HepG2 (cell line): ENCODE data around the gene LBX2. TPM values are rescaled to one million over a fixed set of nuclear protein-coding genes. Genes with fewer than 3 reads are reported as not detected.

ENCODE experiments used
- FOXJ3 ChIP-seq: sonication (generic); formaldehyde crosslinking; IDR thresholded peaks from 2 replicates; pipeline ENCODE4 v1.4.0; 2020; ENCODE audit warnings: missing genetic modification reagents, mild to moderate bottlenecking, borderline replicate concordance
- JDP2 ChIP-seq: sonication (generic); formaldehyde crosslinking; IDR thresholded peaks from 2 replicates; pipeline ENCODE4 v1.8.1; 2022; ENCODE audit warnings: missing genetic modification reagents, borderline replicate concordance
- PCBP1 ChIP-seq: fragments of 200-400 bp; formaldehyde crosslinking; IDR thresholded peaks from 2 replicates; pipeline ENCODE4 v1.6.1; 2017; ENCODE audit warnings: mild to moderate bottlenecking, low read depth, low read length, borderline replicate concordance
- PLRG1 ChIP-seq: fragments of 450-650 bp; conservative IDR thresholded peaks from 2 replicates; pipeline ENCODE4 v1.6.1; 2016
- RBAK ChIP-seq: sonication (generic); formaldehyde crosslinking; IDR thresholded peaks from 2 replicates; pipeline ENCODE4 v1.5.1; 2020; ENCODE audit warnings: mild to moderate bottlenecking, missing genetic modification reagents
- REPIN1 ChIP-seq: sonication (generic); formaldehyde crosslinking; IDR thresholded peaks from 2 replicates; pipeline ENCODE4 v1.8.0; 2022; ENCODE audit warnings: missing genetic modification reagents, low read depth, mild to moderate bottlenecking, borderline replicate concordance
- SKI ChIP-seq: fragments of 450-650 bp; IDR thresholded peaks from one replicate; pipeline ENCODE4 v1.6.1; 2018; ENCODE audit warnings: mild to moderate bottlenecking; ENCODE audit not compliant: partially characterized antibody
- SP4 ChIP-seq: sonication (generic); formaldehyde crosslinking; IDR thresholded peaks from 2 replicates; pipeline ENCODE4 v1.8.1; 2023; ENCODE audit warnings: mild to moderate bottlenecking, missing genetic modification reagents
- ZNF333 ChIP-seq: sonication (generic); formaldehyde crosslinking; IDR thresholded peaks from 2 replicates; pipeline ENCODE4 v1.4.0; 2020; ENCODE audit warnings: mild to moderate bottlenecking, missing genetic modification reagents, borderline replicate concordance
- ZNF383 ChIP-seq: sonication (generic); formaldehyde crosslinking; IDR thresholded peaks from 2 replicates; pipeline ENCODE4 v1.4.0; 2020; ENCODE audit warnings: missing genetic modification reagents, mild to moderate bottlenecking, borderline replicate concordance
- ZNF709 ChIP-seq: sonication (generic); formaldehyde crosslinking; IDR thresholded peaks from 2 replicates; pipeline ENCODE4 v1.5.0; 2020; ENCODE audit warnings: mild to moderate bottlenecking, missing genetic modification reagents
- ZNF768 ChIP-seq: sonication (generic); formaldehyde crosslinking; IDR thresholded peaks from 2 replicates; pipeline ENCODE4 v1.4.0; 2020; ENCODE audit warnings: missing genetic modification reagents
- polyA plus RNA-seq, 8 experiments: library from polyadenylated mRNA; depleted of rRNA in 3 of 8; stranded (reverse) in 7 of 8; unstranded in 1 of 8; fragments of >200 nt; fragmentation: Illumina TruSeq in 4 of 8; extraction: Trizol in 4 of 8; gene quantifications; 2 replicates each; pipeline versions ENCODE4 v1.2.1 to v1.2.3, GENCODE V29; 2011 to 2016; ENCODE audit warnings: low read depth in 4 of 8, missing spikeins in 1 of 8, mixed read lengths in 1 of 8; ENCODE audit not compliant: insufficient read depth in 1 of 8
- total RNA-seq, 5 experiments: library from RNA; depleted of rRNA; stranded (reverse); fragments of >200 nt; fragmentation: Illumina TruSeq; extraction: Trizol; gene quantifications; 2 replicates each; pipeline ENCODE4 v1.2.3, GENCODE V29; 2016; ENCODE audit warnings: low read depth in 1 of 5
- TF ChIP-seq, protein P1 (sequence below): sonication (generic); formaldehyde crosslinking; IDR thresholded peaks from 2 replicates; pipeline ENCODE4 v1.4.0; 2020; ENCODE audit warnings: mild to moderate bottlenecking, missing genetic modification reagents
- TF ChIP-seq, protein P2 (sequence below): sonication (generic); formaldehyde crosslinking; IDR thresholded peaks from 2 replicates; pipeline ENCODE4 v1.8.0; 2022; ENCODE audit warnings: mild to moderate bottlenecking, missing genetic modification reagents
- TF ChIP-seq, protein P3 (sequence below): sonication (generic); formaldehyde crosslinking; IDR thresholded peaks from 2 replicates; pipeline ENCODE4 v1.8.0; 2022; ENCODE audit warnings: missing genetic modification reagents, mild to moderate bottlenecking, inconsistent platforms, borderline replicate concordance
- TF ChIP-seq, protein P4 (sequence below): sonication (generic); formaldehyde crosslinking; IDR thresholded peaks from 2 replicates; pipeline ENCODE4 v1.5.0; 2020; ENCODE audit warnings: missing genetic modification reagents
- TF ChIP-seq, protein P5 (sequence below): sonication (generic); formaldehyde crosslinking; IDR thresholded peaks from 2 replicates; pipeline ENCODE4 v1.4.0; 2020; ENCODE audit warnings: missing genetic modification reagents
- TF ChIP-seq, protein P6 (sequence below): sonication (generic); formaldehyde crosslinking; IDR thresholded peaks from 2 replicates; pipeline ENCODE4 v1.4.0; 2020; ENCODE audit warnings: missing genetic modification reagents

Gene LBX2
- total and polyA plus RNA-seq, 2 of the 13 experiments (the other 11 are each of a cell fraction or from before 2014, with no cell fraction given) = 6.4 to 8.1 TPM

DNA sequence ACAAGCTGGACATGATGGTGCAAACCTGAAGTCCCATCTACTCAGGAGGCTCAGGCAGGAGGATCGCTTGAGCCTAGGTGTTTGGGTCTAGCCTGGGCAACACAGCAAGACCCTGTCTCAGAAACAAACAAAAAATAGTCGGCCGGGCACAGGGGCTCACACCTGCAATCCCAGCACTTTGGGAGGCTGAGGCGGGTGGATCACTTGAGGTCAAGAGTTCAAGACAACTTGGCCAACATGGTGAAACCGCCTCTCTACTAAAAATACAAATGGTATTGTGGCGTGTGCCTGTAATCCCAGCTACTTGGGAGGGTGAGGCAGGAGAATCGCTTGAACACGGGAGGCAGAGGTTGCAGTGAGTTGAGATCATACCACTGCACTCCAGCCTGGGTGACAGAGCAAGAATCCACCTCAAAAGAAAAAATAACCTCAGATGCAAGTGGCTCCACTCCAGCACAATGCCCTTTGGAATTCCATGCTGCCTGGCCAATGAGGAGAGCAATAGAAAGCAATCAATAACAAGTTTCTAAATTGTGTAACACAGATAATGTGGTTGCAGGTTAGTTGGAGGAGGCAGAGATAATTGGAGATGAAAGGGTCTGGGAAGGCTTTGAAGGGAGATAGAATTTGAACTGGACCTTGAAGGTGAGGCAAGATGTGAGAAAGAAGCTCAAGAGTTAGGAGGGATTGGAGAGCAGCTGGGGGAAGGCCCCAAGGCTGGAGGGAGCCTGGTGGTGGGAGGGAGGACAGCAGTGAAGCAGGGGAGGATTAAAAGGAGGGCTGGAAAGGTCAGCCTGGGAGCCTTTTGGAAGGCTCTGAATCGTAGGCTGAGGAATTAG is 10.5 kb downstream of the LBX2 start (continued):
- TF ChIP-seq, protein P1, sequence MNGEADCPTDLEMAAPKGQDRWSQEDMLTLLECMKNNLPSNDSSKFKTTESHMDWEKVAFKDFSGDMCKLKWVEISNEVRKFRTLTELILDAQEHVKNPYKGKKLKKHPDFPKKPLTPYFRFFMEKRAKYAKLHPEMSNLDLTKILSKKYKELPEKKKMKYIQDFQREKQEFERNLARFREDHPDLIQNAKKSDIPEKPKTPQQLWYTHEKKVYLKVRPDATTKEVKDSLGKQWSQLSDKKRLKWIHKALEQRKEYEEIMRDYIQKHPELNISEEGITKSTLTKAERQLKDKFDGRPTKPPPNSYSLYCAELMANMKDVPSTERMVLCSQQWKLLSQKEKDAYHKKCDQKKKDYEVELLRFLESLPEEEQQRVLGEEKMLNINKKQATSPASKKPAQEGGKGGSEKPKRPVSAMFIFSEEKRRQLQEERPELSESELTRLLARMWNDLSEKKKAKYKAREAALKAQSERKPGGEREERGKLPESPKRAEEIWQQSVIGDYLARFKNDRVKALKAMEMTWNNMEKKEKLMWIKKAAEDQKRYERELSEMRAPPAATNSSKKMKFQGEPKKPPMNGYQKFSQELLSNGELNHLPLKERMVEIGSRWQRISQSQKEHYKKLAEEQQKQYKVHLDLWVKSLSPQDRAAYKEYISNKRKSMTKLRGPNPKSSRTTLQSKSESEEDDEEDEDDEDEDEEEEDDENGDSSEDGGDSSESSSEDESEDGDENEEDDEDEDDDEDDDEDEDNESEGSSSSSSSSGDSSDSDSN (CRISPR knock-in tag) = peak; percentile 44; the same call in 1 of the 2 replicates
- TF ChIP-seq, protein P2, sequence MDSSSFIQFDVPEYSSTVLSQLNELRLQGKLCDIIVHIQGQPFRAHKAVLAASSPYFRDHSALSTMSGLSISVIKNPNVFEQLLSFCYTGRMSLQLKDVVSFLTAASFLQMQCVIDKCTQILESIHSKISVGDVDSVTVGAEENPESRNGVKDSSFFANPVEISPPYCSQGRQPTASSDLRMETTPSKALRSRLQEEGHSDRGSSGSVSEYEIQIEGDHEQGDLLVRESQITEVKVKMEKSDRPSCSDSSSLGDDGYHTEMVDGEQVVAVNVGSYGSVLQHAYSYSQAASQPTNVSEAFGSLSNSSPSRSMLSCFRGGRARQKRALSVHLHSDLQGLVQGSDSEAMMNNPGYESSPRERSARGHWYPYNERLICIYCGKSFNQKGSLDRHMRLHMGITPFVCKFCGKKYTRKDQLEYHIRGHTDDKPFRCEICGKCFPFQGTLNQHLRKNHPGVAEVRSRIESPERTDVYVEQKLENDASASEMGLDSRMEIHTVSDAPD (CRISPR knock-in tag) = peak; percentile 91; the same call in 1 of the 2 replicates
- TF ChIP-seq, protein P3, sequence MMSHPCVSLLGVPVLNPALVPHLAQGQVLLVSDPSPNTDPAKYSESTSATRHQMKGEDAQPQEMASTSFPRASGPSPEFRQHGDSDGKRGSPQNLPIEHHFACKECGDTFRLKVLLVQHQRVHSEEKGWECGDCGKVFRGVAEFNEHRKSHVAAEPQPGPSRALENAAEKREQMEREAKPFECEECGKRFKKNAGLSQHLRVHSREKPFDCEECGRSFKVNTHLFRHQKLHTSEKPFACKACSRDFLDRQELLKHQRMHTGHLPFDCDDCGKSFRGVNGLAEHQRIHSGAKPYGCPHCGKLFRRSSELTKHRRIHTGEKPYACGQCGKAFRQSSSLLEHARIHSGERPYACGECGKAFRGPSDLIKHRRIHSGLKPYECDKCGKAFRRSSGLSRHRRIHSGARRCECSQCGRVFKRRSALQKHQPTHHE (CRISPR knock-in tag) = no peak
- peak; percentile 81; the same call in 1 of the 2 replicates for TF ChIP-seq JDP2
- TF ChIP-seq, protein P4, sequence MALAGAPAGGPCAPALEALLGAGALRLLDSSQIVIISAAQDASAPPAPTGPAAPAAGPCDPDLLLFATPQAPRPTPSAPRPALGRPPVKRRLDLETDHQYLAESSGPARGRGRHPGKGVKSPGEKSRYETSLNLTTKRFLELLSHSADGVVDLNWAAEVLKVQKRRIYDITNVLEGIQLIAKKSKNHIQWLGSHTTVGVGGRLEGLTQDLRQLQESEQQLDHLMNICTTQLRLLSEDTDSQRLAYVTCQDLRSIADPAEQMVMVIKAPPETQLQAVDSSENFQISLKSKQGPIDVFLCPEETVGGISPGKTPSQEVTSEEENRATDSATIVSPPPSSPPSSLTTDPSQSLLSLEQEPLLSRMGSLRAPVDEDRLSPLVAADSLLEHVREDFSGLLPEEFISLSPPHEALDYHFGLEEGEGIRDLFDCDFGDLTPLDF (CRISPR knock-in tag) = no peak
- TF ChIP-seq, protein P5, sequence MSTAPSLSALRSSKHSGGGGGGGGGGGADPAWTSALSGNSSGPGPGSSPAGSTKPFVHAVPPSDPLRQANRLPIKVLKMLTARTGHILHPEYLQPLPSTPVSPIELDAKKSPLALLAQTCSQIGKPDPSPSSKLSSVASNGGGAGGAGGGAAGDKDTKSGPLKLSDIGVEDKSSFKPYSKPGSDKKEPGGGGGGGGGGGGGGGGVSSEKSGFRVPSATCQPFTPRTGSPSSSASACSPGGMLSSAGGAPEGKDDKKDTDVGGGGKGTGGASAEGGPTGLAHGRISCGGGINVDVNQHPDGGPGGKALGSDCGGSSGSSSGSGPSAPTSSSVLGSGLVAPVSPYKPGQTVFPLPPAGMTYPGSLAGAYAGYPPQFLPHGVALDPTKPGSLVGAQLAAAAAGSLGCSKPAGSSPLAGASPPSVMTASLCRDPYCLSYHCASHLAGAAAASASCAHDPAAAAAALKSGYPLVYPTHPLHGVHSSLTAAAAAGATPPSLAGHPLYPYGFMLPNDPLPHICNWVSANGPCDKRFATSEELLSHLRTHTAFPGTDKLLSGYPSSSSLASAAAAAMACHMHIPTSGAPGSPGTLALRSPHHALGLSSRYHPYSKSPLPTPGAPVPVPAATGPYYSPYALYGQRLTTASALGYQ (CRISPR knock-in tag) = no peak
- TF ChIP-seq ZNF333 (CRISPR knock-in tag) = no peak
- no peak for TF ChIP-seq ZNF768 (CRISPR knock-in tag)
- TF ChIP-seq ZNF383 (CRISPR knock-in tag) = no peak; the same call in 1 of the 2 replicates
- no peak for TF ChIP-seq PCBP1
- peak; percentile 72 for TF ChIP-seq SKI
- TF ChIP-seq, protein P6, sequence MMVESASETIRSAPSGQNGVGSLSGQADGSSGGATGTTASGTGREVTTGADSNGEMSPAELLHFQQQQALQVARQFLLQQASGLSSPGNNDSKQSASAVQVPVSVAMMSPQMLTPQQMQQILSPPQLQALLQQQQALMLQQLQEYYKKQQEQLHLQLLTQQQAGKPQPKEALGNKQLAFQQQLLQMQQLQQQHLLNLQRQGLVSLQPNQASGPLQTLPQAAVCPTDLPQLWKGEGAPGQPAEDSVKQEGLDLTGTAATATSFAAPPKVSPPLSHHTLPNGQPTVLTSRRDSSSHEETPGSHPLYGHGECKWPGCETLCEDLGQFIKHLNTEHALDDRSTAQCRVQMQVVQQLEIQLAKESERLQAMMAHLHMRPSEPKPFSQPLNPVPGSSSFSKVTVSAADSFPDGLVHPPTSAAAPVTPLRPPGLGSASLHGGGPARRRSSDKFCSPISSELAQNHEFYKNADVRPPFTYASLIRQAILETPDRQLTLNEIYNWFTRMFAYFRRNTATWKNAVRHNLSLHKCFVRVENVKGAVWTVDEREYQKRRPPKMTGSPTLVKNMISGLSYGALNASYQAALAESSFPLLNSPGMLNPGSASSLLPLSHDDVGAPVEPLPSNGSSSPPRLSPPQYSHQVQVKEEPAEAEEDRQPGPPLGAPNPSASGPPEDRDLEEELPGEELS (CRISPR knock-in tag) = peak; percentile 79
- peak; percentile 99 for TF ChIP-seq REPIN1 (CRISPR knock-in tag)
- TF ChIP-seq RBAK (CRISPR knock-in tag) = peak; percentile 18; the same call in 1 of the 2 replicates
- TF ChIP-seq PLRG1 = no peak
- TF ChIP-seq SP4 (CRISPR knock-in tag) = no peak
- no peak; the same call in 1 of the 2 replicates for TF ChIP-seq ZNF709
- peak; percentile 54; the same call in 1 of the 2 replicates for TF ChIP-seq FOXJ3 (CRISPR knock-in tag)
